ENCODE data around the gene RIPK3. TPM values are rescaled to one million over a fixed set of nuclear protein-coding genes. Genes with fewer than 3 reads are reported as not detected.
"Not testable (repeated sequence)": the region's sequence is repeated elsewhere in the genome, so short reads cannot be mapped to it uniquely, and the experiment has no call there.

The RIPK3 gene
- total RNA-seq, 1 donor from 2014 or later = 38.9 TPM

GRCh38 chr14:24362241-24362960 lies 22.6 kb upstream of the RIPK3 start:
- intact Hi-C loops (cut with micrococcal nuclease) = no loop called here
- POLR2A ChIA-PET = interaction anchor here (3.7 kb wide), 1 partner anchor 68 kb away, joined by 19 read pairs; the partner anchor contains the start of genes CBLN3 and KHNYN

GRCh38 chr14:24361326-24361725 lies 21.5 kb upstream of the RIPK3 start:
- H3K4me1 Mint-ChIP-seq = peaks cover 11% of the 10 kb centered on the region
- no peaks in the 10 kb centered on the region for H3K9me3 Mint-ChIP-seq
- POLR2A ChIA-PET = interaction anchor here (3.7 kb wide), 1 partner anchor 69 kb away, joined by 19 read pairs; the partner anchor contains the start of genes CBLN3 and KHNYN
- DNase-seq = no peak
- CTCF ChIA-PET = interaction anchor here (0.8 to 3.0 kb wide), 6 partner anchors 27 to 119 kb away, joined by 3 to 16 read pairs (median 4); partner anchors contain the start of genes ADCY4 and TINF2
- no peaks in the 10 kb centered on the region for H3K36me3 Mint-ChIP-seq (ENCODE audit: low read depth)
- peaks cover 6% of the 10 kb centered on the region for H3K27me3 Mint-ChIP-seq
- no peak overlapping the region for H3K27ac Mint-ChIP-seq
- ATAC-seq (ENCODE audit: low read depth) = no peak
- intact Hi-C loops (cut with micrococcal nuclease) = no loop called here
- no peak for TF ChIP-seq CTCF (IDR thresholded peaks at IDR 0.05)
- no peak overlapping the region for H3K4me3 Mint-ChIP-seq

More at GRCh38 chr14:24362241-24362960, 22.6 kb upstream of the RIPK3 start:
- CTCF ChIA-PET = interaction anchor here (1.1 to 3.0 kb wide), 5 partner anchors 29 to 120 kb away, joined by 3 to 16 read pairs (median 4); partner anchors contain the start of genes ADCY4 and TINF2
- peaks cover 19% of the 10 kb centered on the region for H3K4me1 Mint-ChIP-seq
- no peak for ATAC-seq (ENCODE audit: low read depth)
- peaks cover 6% of the 10 kb centered on the region for H3K27me3 Mint-ChIP-seq
- DNase-seq = no peak
- H3K9me3 Mint-ChIP-seq = no peaks in the 10 kb centered on the region
- no peaks in the 10 kb centered on the region for H3K36me3 Mint-ChIP-seq (ENCODE audit: low read depth)
- no peak overlapping the region for H3K4me3 Mint-ChIP-seq
- TF ChIP-seq CTCF (IDR thresholded peaks at IDR 0.05) = no peak
- H3K27ac Mint-ChIP-seq = no peak overlapping the region

- no peaks in the 10 kb centered on the region for H3K36me3 Mint-ChIP-seq (ENCODE audit: low read depth)
- POLR2A ChIA-PET = interaction anchor here (0.7 kb wide), 2 partner anchors 46 to 164 kb away, joined by 3 read pairs; no protein-coding TSS in a partner anchor
- H3K27ac Mint-ChIP-seq = no peak overlapping the region
- TF ChIP-seq CTCF (IDR thresholded peaks at IDR 0.05) = no peak
- H3K4me1 Mint-ChIP-seq = peaks cover 3% of the 10 kb centered on the region
- no peak overlapping the region for H3K4me3 Mint-ChIP-seq
- no peak for ATAC-seq (ENCODE audit: low read depth)
- H3K9me3 Mint-ChIP-seq = no peaks in the 10 kb centered on the region
- H3K27me3 Mint-ChIP-seq = peaks cover 6% of the 10 kb centered on the region
- DNase-seq = no peak
- intact Hi-C loops (cut with micrococcal nuclease) = no loop called here
- CTCF ChIA-PET = interaction anchor here (0.7 to 1.0 kb wide), 2 partner anchors 32 to 71 kb away, joined by 3 read pairs; no protein-coding TSS in a partner anchor
Observed at GRCh38 chr14:24360281-24360680, 20.5 kb upstream of the RIPK3 start.

GRCh38 chr14:24356208-24356607 lies 16.4 kb upstream of the RIPK3 start:
- H3K4me1 Mint-ChIP-seq = no peaks in the 10 kb centered on the region
- no peak for TF ChIP-seq CTCF (IDR thresholded peaks at IDR 0.05)
- H3K4me3 Mint-ChIP-seq = no peak overlapping the region
- H3K27ac Mint-ChIP-seq = no peak overlapping the region
- ATAC-seq (ENCODE audit: low read depth) (no peak), DNase-seq (no peak)
- CTCF ChIA-PET = no interaction called here
- no peaks in the 10 kb centered on the region for H3K9me3 Mint-ChIP-seq
- peaks cover 20% of the 10 kb centered on the region for H3K27me3 Mint-ChIP-seq
- H3K36me3 Mint-ChIP-seq (ENCODE audit: low read depth) = no peaks in the 10 kb centered on the region
- intact Hi-C loops (cut with micrococcal nuclease) = no loop called here
- POLR2A ChIA-PET = no interaction called here

- ChIA-PET CTCF (no interaction called here), POLR2A (interaction anchor here (1.2 kb wide), 1 partner anchor 11 kb away, joined by 3 read pairs; no protein-coding TSS in a partner anchor)
- ATAC-seq (ENCODE audit: low read depth) = no peak
- H3K4me1 Mint-ChIP-seq = no peaks in the 10 kb centered on the region
- no peak for TF ChIP-seq CTCF (IDR thresholded peaks at IDR 0.05)
- no peak overlapping the region for H3K4me3 Mint-ChIP-seq
- intact Hi-C loops (cut with micrococcal nuclease) = no loop called here
- H3K9me3 Mint-ChIP-seq = no peaks in the 10 kb centered on the region
- DNase-seq = no peak
- no peak overlapping the region for H3K27ac Mint-ChIP-seq
- no peaks in the 10 kb centered on the region for H3K36me3 Mint-ChIP-seq (ENCODE audit: low read depth)
- H3K27me3 Mint-ChIP-seq = peaks cover 27% of the 10 kb centered on the region
Observed at GRCh38 chr14:24355009-24355408, 15.2 kb upstream of the RIPK3 start.

GRCh38 chr14:24354482-24354825 lies 14.7 kb upstream of the RIPK3 start:
- H3K4me3 Mint-ChIP-seq; H3K9me3 Mint-ChIP-seq; CTCF ChIA-PET; H3K4me1 Mint-ChIP-seq; H3K27ac Mint-ChIP-seq; intact Hi-C loops (cut with micrococcal nuclease); H3K36me3 Mint-ChIP-seq (ENCODE audit: low read depth); ATAC-seq (ENCODE audit: low read depth); DNase-seq: not testable (repeated sequence)
- POLR2A ChIA-PET = interaction anchor here (0.6 to 1.2 kb wide), 2 partner anchors 12 to 18 kb away, joined by 3 read pairs; no protein-coding TSS in a partner anchor
- H3K27me3 Mint-ChIP-seq = peaks cover 32% of the 10 kb centered on the region

Measured in activated B cell treated with CpG ODN at 0.5 μM for 24 hours (primary cell).